OCI-LY3 (cell line): Measurements from ENCODE around the gene EMC10.

Experiments
- H2AFZ ChIP-seq: fragments of 200-600, 300-600 bp; shearing (Covaris generic); 2 replicates; pipeline ENCODE4 v1.6.0; 2014; ENCODE audit warnings: antibody characterized with exemption, low read depth, low read length
- H3K27ac ChIP-seq: fragments of 200-600, 300-600 bp; sonication (generic); 2 replicates; pipeline ENCODE4 v1.5.1; 2014; ENCODE audit warnings: mild to moderate bottlenecking, low read length, moderate library complexity, mixed read lengths
- H3K27me3 ChIP-seq: fragments of 200-600, 300-600 bp; sonication (generic); 2 replicates; pipeline ENCODE4 v1.6.1; 2014; ENCODE audit warnings: low read depth, low read length, mixed read lengths
- H3K36me3 ChIP-seq: fragments of 200-600, 300-600 bp; sonication (generic); replicated peaks from 2 replicates; pipeline ENCODE3; 2014; ENCODE audit warnings: low read depth, low read length, mixed read lengths
- H3K4me1 ChIP-seq: fragments of 300-600, 200-600 bp; sonication (generic); 2 replicates; pipeline ENCODE4 v1.6.1; 2014; ENCODE audit warnings: low read length, mixed read lengths
- H3K4me2 ChIP-seq: fragments of 200-600, 300-600 bp; sonication (generic); 2 replicates; pipeline ENCODE4 v1.6.1; 2014; ENCODE audit warnings: low read length, mixed read lengths
- H3K4me3 ChIP-seq: fragments of 300-600, 200-600 bp; sonication (generic); 2 replicates; pipeline ENCODE4 v1.5.1; 2014; ENCODE audit warnings: antibody characterized with exemption, mild to moderate bottlenecking, low read length, moderate library complexity
- H3K79me2 ChIP-seq: fragments of 300-600, 200-600 bp; shearing (Covaris generic); 2 replicates; pipeline ENCODE4 v1.6.1; 2014; ENCODE audit warnings: mild to moderate bottlenecking, low read length, mixed read lengths
- H3K9ac ChIP-seq: fragments of 300-600, 200-600 bp; shearing (Covaris generic); 2 replicates; pipeline ENCODE4 v1.6.0; 2014; ENCODE audit warnings: mild to moderate bottlenecking, low read length, moderate library complexity
- H3K9me3 ChIP-seq: fragments of 200-600, 300-600 bp; shearing (Covaris generic); 2 replicates; pipeline ENCODE4 v1.6.1; 2014; ENCODE audit warnings: low read length, mixed read lengths; ENCODE audit not compliant: insufficient read depth
- H4K20me1 ChIP-seq: fragments of 200-600, 300-600 bp; sonication (generic); 2 replicates; pipeline ENCODE4 v1.6.1; 2016; ENCODE audit warnings: low read length, mixed read lengths; ENCODE audit not compliant: insufficient read depth
- EZH2phosphoT487 ChIP-seq: fragments of 200-600 bp; shearing (Covaris generic); IDR thresholded peaks from 2 replicates; pipeline ENCODE4 v1.6.1; 2018; ENCODE audit warnings: antibody characterized with exemption, mixed run types, low read depth
- TF ChIP-seq, protein P1 (sequence below): fragments of 200-600, 300-600 bp; sonication (generic); IDR thresholded peaks from 2 replicates; pipeline ENCODE4 v1.5.1; 2014; ENCODE audit warnings: antibody characterized with exemption, low read length, low read depth

Gene EMC10

DNA sequence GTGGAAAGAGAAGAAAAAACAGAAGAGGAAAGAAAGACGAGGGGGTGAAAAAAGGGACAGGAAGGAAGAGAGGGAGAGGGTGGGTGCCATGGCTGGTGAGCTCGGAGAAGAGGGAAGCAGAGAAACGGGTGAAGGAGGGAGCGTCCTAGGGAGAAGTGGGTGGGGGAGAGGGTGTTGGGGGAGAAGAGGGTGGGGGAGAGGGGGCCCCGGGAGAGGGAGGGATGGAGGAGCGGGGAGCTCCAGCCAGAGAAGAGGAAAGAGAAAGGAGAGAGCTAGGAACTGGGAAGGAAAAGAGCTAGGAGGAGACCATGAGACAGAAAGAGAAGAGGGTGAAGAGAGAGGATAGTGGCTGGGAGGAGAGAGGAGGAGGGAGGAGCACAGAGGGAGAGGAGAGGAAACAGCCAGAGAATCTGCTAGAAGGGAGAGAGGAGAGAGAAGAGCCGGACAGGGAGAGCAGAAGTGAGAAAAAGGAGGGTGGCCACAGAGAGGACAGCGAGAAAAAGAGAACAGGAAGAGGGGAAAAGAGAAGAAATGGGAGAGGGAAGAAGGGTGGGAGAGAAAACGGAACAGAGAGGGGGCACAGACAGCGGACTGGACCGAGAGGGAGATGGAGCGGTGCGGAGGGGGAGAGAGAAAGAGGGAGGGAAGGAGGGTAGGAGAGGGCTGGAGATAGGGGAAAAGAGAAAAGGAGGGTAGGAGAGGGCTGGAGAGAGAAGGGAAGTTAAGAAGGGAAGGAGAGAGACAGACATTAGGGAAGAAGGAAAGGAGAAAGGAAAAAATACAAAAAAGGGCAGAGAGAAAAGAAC is 12.3 kb downstream of the EMC10 start:
- peaks cover 7% of the 10 kb centered on the region; the same call in 1 of the 2 replicates for H3K27me3 ChIP-seq
- H3K4me2 ChIP-seq: no peak overlapping the region
- 0 out of 2 replicates have a peak, but pooled peaks cover 3% of the 10 kb centered on the region for H4K20me1 ChIP-seq
- no peak overlapping the region for H3K9ac ChIP-seq
- no peak overlapping the region for H3K4me3 ChIP-seq
- H3K79me2 ChIP-seq: no peaks in the 10 kb centered on the region
- TF ChIP-seq EZH2phosphoT487: no peak
- TF ChIP-seq, protein P1, sequence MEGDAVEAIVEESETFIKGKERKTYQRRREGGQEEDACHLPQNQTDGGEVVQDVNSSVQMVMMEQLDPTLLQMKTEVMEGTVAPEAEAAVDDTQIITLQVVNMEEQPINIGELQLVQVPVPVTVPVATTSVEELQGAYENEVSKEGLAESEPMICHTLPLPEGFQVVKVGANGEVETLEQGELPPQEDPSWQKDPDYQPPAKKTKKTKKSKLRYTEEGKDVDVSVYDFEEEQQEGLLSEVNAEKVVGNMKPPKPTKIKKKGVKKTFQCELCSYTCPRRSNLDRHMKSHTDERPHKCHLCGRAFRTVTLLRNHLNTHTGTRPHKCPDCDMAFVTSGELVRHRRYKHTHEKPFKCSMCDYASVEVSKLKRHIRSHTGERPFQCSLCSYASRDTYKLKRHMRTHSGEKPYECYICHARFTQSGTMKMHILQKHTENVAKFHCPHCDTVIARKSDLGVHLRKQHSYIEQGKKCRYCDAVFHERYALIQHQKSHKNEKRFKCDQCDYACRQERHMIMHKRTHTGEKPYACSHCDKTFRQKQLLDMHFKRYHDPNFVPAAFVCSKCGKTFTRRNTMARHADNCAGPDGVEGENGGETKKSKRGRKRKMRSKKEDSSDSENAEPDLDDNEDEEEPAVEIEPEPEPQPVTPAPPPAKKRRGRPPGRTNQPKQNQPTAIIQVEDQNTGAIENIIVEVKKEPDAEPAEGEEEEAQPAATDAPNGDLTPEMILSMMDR: no peak
- no peaks in the 10 kb centered on the region for H3K9me3 ChIP-seq
- H2AFZ ChIP-seq: no peak overlapping the region
- no peak overlapping the region for H3K27ac ChIP-seq
- H3K4me1 ChIP-seq: no peaks in the 10 kb centered on the region
- peaks cover 28% of the 10 kb centered on the region for H3K36me3 ChIP-seq

DNA sequence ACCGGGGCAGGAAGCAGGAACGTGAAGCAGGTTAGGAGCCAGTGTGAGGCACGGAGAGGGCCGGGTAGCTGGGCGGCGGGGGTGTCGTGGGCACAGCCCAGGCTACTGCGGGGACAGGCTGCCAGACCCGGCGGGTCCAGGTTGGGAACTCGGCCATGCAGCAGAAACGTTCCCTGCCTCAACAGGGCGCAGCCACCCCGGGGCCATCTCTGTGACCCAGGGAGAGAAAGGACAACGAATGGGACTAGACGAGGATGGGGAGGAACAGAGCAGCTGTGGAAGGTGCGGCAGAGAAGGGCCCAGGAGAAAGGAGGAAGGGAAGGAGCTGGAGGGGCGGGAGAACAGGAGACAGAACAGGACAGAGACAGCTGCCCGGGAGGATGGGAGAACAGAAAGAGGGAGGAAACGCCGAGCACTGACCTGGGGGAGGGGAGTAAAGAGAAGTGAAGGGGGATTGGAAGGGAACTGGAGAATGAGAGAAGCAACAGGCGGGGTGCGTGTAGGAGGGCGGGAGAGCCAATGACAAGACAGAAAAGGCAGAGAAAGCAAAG is 13.2 kb downstream of the EMC10 start:
- Histone ChIP-seq H3K79me2 (no peaks in the 10 kb centered on the region), H3K4me2 (no peak overlapping the region), H3K4me3 (no peak overlapping the region), H4K20me1 (0 out of 2 replicates have a peak, but pooled peaks cover 3% of the 10 kb centered on the region), H3K9me3 (no peaks in the 10 kb centered on the region), H3K4me1 (no peaks in the 10 kb centered on the region), H3K27me3 (peaks cover 7% of the 10 kb centered on the region; the same call in 1 of the 2 replicates), H2AFZ (no peak overlapping the region), H3K27ac (no peak overlapping the region), H3K36me3 (peaks cover 24% of the 10 kb centered on the region), H3K9ac (no peak overlapping the region)
- TF ChIP-seq, protein P1: no peak
- TF ChIP-seq EZH2phosphoT487: no peak

DNA sequence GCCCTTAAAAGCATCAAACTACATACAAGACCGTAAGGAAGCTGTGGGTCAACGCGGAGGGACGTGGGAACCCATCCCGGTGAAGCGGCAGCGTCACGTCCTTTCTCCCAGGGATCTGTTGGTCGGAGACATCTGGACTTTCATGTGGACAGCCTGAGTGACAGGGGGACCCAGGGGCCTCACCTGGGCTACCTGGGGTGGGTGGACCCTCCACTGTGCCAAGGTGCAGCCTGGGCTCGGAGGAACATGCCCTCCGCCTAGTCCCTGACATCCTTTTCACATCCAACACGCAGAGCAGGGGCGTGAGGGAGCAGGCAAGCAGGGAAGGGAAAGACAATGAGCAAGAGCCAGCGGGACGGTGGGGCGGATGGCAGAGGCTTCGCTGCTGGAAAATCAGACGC is 14.1 kb downstream of the EMC10 start:
- H4K20me1 ChIP-seq: 0 out of 2 replicates have a peak, but pooled peaks cover 3% of the 10 kb centered on the region
- peaks cover 10% of the 10 kb centered on the region; the same call in 1 of the 2 replicates for H3K27me3 ChIP-seq
- H2AFZ ChIP-seq: no peak overlapping the region
- H3K36me3 ChIP-seq: peaks cover 15% of the 10 kb centered on the region
- no peak overlapping the region for H3K4me3 ChIP-seq
- no peak for TF ChIP-seq EZH2phosphoT487
- TF ChIP-seq, protein P1: no peak
- no peak overlapping the region for H3K4me2 ChIP-seq
- H3K27ac ChIP-seq: no peak overlapping the region
- H3K9ac ChIP-seq: no peak overlapping the region
- H3K79me2 ChIP-seq: no peaks in the 10 kb centered on the region
- H3K9me3 ChIP-seq: no peaks in the 10 kb centered on the region
- H3K4me1 ChIP-seq: no peaks in the 10 kb centered on the region

DNA sequence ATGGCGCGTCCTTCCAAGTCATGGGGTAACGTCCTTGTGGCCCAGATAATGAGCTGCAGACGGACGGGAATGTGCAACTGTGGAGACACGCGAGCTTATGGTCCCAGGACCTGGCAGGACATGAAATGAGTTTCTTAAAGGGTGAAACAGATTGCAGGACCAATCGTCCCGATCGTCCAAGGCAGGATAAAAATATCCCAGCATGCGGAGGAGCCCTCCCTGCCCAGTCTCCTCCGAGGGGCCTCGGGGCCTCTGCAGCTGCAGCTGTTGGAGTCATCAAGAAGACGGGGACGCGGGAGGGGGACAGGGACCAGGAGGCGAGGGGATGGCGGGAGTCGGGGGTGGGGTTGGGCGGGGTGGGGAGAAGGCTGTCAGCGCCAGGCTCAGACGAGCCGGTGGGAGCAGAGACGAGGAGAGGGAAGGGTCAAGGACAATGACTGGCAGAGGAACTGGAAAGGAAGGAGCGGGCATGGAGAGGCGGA is 14.7 kb downstream of the EMC10 start:
- Histone ChIP-seq H3K27me3 (peaks cover 10% of the 10 kb centered on the region; the same call in 1 of the 2 replicates), H3K4me3 (no peak overlapping the region), H3K4me2 (no peak overlapping the region)

More for the DNA sequence above, 14.7 kb downstream of the EMC10 start:
- Histone ChIP-seq H2AFZ (no peak overlapping the region), H3K9ac (no peak overlapping the region), H3K79me2 (no peaks in the 10 kb centered on the region), H3K4me1 (no peaks in the 10 kb centered on the region), H3K27ac (no peak overlapping the region), H3K9me3 (no peaks in the 10 kb centered on the region), H3K36me3 (peaks cover 10% of the 10 kb centered on the region), H4K20me1 (0 out of 2 replicates have a peak, but pooled peaks cover 3% of the 10 kb centered on the region)
- TF ChIP-seq, protein P1: no peak
- TF ChIP-seq EZH2phosphoT487: no peak
